Neural crest cell (in vitro differentiated cells): ENCODE results near the gene SAMD13. TPM values are rescaled to one million over a fixed set of nuclear protein-coding genes. Genes with fewer than 3 reads are reported as not detected.

Experiments
- DNase-seq: peaks from one replicate; pipeline ENCODE4 v3.0.0; 2021; ENCODE audit warnings: low read depth, mixed read lengths, low spot score
- H3K27ac Mint-ChIP-seq: one replicate; pipeline ENCODE4 v1.8.0; 2021; ENCODE audit warnings: mild to moderate bottlenecking, mixed read lengths; ENCODE audit not compliant: unreplicated experiment
- H3K27me3 Mint-ChIP-seq: 2 replicates; pipeline ENCODE4 v1.8.0; 2021; ENCODE audit warnings: low read depth, mild to moderate bottlenecking, mixed read lengths
- H3K36me3 Mint-ChIP-seq: 2 replicates; pipeline ENCODE4 v1.8.0; 2021; ENCODE audit warnings: low read depth, mild to moderate bottlenecking, mixed read lengths
- H3K4me1 Mint-ChIP-seq: 2 replicates; pipeline ENCODE4 v1.8.0; 2021; ENCODE audit warnings: mixed read lengths
- H3K4me3 Mint-ChIP-seq: one replicate; pipeline ENCODE4 v1.8.0; 2021; ENCODE audit warnings: mild to moderate bottlenecking, mixed read lengths
- H3K9me3 Mint-ChIP-seq: 2 replicates; pipeline ENCODE4 v1.8.0; 2021; ENCODE audit warnings: mixed read lengths
- long read RNA-seq: library from polyadenylated mRNA; unstranded; transcript quantifications from one replicate; pipeline ENCODE4 v2.0.0, GENCODE V29; 2020
- total RNA-seq: library from RNA; stranded (reverse); gene quantifications from 2 replicates; pipeline ENCODE4 v1.2.1, GENCODE V29; 2021
- TF ChIP-seq, protein P1 (sequence below): fragments of 200-600 bp; sonication (generic); conservative IDR thresholded peaks from 2 replicates; pipeline ENCODE4 v1.5.0; 2021; ENCODE audit warnings: antibody characterized with exemption, mild to moderate bottlenecking

SAMD13 gene, protein sequence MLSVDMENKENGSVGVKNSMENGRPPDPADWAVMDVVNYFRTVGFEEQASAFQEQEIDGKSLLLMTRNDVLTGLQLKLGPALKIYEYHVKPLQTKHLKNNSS
- 2.1 and 2.3 TPM in 2 replicates for total RNA-seq
- long read RNA-seq, partial matches to known transcripts, result 0 of 10 reads
- long read RNA-seq, other reads (novel, unspliced or antisense), result 5 of 10 reads

DNA sequence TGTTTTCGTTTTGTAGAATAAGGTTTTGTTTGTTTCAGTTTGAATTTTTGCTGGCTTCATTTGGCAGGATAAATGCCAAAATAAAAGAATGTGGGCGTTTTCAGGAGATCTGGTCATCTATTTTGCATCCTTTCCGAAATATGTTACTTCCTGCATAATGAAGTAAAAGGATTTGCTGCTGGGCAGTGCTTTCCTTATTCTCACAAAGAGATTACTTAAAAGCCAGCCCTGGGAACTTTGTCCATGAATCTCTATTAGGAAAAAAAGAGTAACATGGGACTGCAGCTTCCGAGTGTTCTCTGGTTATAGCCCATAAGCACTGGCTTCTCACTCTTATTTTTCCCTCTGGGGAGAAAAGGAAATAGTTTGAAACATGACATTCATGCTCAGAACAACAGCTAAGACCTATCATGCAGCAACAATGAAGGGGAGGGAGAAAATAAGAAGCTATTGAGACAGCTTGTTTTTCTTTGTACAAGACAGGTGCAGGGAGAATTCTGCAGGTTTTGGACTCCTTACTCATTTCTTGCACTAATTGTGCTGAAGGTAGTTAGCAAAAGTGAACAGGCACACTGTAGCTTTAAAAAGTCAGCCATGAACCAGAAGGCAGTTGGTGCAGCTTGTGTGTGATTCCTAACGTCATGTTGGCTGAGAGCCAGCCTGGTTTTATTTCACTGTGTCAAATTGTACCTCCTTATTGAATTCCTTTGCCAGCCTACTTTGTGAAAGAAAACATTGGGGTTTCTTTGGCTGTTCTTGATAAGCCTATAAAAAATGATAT is at the start of gene SAMD13:
SAMD13 (plus strand) TSS at position 705 of the 781 bp plus-strand sequence. CDS start 1,527 bp downstream, outside the sequence.
- H3K4me3 Mint-ChIP-seq, result peak within 1 kb of the TSS; percentile 74
- TF ChIP-seq, protein P1, sequence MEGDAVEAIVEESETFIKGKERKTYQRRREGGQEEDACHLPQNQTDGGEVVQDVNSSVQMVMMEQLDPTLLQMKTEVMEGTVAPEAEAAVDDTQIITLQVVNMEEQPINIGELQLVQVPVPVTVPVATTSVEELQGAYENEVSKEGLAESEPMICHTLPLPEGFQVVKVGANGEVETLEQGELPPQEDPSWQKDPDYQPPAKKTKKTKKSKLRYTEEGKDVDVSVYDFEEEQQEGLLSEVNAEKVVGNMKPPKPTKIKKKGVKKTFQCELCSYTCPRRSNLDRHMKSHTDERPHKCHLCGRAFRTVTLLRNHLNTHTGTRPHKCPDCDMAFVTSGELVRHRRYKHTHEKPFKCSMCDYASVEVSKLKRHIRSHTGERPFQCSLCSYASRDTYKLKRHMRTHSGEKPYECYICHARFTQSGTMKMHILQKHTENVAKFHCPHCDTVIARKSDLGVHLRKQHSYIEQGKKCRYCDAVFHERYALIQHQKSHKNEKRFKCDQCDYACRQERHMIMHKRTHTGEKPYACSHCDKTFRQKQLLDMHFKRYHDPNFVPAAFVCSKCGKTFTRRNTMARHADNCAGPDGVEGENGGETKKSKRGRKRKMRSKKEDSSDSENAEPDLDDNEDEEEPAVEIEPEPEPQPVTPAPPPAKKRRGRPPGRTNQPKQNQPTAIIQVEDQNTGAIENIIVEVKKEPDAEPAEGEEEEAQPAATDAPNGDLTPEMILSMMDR, result no peak
- no peaks in the 10 kb centered on the region for H3K9me3 Mint-ChIP-seq
- peaks cover 52% of the 10 kb centered on the region for H3K4me1 Mint-ChIP-seq
- no peak for DNase-seq
- H3K27me3 Mint-ChIP-seq, result no peaks in the 10 kb centered on the region
- H3K27ac Mint-ChIP-seq, result peak within 1 kb of the TSS; percentile 76
- no peaks in the 10 kb centered on the region for H3K36me3 Mint-ChIP-seq

DNA sequence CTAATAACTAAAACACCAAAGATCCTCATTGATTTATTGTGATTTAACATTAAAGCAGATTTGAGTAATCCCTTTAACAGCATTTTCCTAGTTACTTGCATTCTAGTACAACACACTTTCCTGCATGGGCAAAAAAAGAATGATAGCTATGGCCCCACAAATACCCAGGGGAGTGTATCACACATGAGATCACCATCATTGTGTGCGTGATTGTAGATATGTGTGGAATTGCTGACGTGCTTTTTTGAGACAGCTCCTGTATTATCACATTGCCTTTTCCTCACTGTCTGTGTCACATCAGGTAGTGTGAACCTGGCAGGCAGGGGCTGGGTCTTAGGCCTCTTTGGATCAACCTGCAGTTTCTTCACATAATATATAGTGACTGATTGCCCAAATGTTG is 48.5 kb upstream of the SAMD13 start:
- DNase-seq, result no peak
- TF ChIP-seq, protein P1, result no peak
- peaks cover 13% of the 10 kb centered on the region for H3K4me1 Mint-ChIP-seq
- H3K4me3 Mint-ChIP-seq, result no peak overlapping the region
- H3K27me3 Mint-ChIP-seq, result no peaks in the 10 kb centered on the region
- H3K27ac Mint-ChIP-seq, result no peak overlapping the region
- peaks cover 7% of the 10 kb centered on the region for H3K9me3 Mint-ChIP-seq
- peaks cover 2% of the 10 kb centered on the region for H3K36me3 Mint-ChIP-seq

DNA sequence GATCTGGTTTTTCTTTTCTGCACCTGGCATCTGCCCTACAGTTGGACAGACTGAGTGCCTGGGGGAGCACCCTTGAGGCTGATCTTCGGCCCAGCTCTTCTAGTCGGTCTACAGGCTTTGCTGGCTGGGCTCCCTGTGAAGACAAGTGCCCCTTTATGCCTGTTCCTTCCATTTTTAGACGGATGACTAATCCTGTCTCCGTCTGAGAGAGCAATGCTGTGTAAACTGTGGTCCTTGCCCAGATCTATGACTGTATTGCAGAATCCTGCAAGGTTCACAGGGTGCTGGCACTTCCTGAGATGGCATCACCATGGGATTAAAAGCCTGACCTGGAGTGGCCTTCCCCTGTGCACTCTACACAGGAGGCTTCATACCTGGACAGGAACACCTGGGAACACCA is 47.6 kb upstream of the SAMD13 start:
- Mint-ChIP-seq H3K4me1 (peaks cover 13% of the 10 kb centered on the region), H3K36me3 (peaks cover 2% of the 10 kb centered on the region), H3K27ac (no peak overlapping the region), H3K9me3 (peaks cover 7% of the 10 kb centered on the region), H3K4me3 (no peak overlapping the region), H3K27me3 (no peaks in the 10 kb centered on the region)
- TF ChIP-seq, protein P1, result no peak
- no peak for DNase-seq

DNA sequence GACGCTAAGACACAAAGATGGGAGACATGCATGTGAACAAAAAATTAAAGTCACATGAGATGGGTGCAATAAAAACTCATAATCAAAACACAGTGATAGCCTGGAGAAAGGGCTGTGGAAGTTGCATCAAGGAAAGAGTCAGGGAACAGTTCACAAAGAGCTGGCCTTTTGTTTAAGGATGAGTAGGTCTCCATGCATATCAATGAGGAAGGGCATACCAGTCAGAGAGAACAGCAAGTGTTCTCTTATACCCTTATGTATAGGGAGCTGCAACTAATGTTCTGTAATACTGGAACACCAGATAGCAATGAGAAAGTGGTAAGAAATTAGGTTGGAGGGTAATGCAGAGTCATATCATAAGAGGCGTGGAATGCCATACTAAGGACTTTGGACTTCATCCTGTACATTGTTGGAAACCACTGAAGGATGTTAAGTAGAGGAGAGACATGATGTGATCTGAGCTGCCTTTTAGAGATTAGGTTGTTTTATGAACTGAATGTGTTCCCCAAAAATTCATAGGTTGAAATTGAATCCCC is 46.7 kb upstream of the SAMD13 start:
- Mint-ChIP-seq H3K27ac (no peak overlapping the region), H3K4me1 (peaks cover 13% of the 10 kb centered on the region), H3K4me3 (no peak overlapping the region), H3K9me3 (peaks cover 10% of the 10 kb centered on the region), H3K27me3 (no peaks in the 10 kb centered on the region), H3K36me3 (peaks cover 2% of the 10 kb centered on the region)
- DNase-seq, result no peak
- TF ChIP-seq, protein P1, result no peak

DNA sequence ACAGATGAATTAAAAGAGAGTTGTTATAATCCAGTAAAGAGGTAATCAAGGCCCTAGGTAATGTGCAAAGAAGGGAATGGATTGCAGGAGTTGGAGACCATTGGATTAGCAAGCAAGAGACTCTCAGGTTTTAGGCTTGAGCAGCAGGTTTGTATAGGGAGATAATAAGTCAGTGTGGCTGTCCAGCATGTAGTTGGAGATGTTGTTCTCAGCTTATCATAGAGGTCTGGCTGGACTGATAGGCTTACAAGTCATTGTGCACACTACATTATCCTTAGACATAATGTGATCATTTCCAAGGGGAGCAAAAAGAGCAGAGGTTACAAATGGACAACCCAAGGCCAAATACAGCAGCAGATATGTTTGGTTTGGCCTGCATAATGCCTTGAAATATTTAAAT is 45.9 kb upstream of the SAMD13 start:
- peaks cover 2% of the 10 kb centered on the region for H3K36me3 Mint-ChIP-seq
- H3K27me3 Mint-ChIP-seq, result no peaks in the 10 kb centered on the region
- H3K9me3 Mint-ChIP-seq, result peaks cover 10% of the 10 kb centered on the region
- TF ChIP-seq, protein P1, result no peak
- H3K27ac Mint-ChIP-seq, result no peak overlapping the region
- peaks cover 13% of the 10 kb centered on the region for H3K4me1 Mint-ChIP-seq
- no peak overlapping the region for H3K4me3 Mint-ChIP-seq
- DNase-seq, result no peak
